Islet of Langerhans (tissue), 1 donor: ENCODE measurements around the gene SINHCAF.
A peak's percentile ranks its signal among the peaks of the same experiment; 100 is the strongest.
"Not testable (repeated sequence)": the region's sequence is repeated elsewhere in the genome, so short reads cannot be mapped to it uniquely, and the experiment has no call there.

Experiments used
- FAIRE-seq: peaks from one replicate; lab custom pipeline; 2011; peaks lifted over from hg19 to GRCh38; lab: Jason Lieb, UNC

Gene SINHCAF

GRCh38 chr12:31260840-31261239 is 65.1 kb downstream of the SINHCAF start:
- no peak for FAIRE-seq

GRCh38 chr12:31259136-31259886 is 66.6 kb downstream of the SINHCAF start:
- FAIRE-seq = no peak

DNA sequence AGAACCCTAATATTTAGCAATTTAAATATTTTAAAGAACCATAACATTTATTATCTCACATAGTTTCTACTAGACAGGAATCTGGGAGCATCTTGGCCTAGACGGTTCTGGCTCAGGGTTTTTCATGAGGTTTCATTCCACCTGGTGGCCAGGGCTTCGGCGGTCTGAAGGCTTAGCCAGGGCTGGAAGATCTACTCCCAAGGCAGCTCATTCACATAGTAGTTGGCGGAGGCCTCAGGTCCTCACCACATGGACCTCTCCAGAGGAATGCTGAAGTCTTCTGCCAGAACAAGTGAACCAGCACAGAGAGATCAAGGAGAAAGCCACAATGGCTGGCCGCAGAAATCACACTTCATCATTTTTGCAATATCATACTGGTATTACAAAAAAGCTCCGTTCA is 68.2 kb downstream of the SINHCAF start:
- no peak for FAIRE-seq

DNA sequence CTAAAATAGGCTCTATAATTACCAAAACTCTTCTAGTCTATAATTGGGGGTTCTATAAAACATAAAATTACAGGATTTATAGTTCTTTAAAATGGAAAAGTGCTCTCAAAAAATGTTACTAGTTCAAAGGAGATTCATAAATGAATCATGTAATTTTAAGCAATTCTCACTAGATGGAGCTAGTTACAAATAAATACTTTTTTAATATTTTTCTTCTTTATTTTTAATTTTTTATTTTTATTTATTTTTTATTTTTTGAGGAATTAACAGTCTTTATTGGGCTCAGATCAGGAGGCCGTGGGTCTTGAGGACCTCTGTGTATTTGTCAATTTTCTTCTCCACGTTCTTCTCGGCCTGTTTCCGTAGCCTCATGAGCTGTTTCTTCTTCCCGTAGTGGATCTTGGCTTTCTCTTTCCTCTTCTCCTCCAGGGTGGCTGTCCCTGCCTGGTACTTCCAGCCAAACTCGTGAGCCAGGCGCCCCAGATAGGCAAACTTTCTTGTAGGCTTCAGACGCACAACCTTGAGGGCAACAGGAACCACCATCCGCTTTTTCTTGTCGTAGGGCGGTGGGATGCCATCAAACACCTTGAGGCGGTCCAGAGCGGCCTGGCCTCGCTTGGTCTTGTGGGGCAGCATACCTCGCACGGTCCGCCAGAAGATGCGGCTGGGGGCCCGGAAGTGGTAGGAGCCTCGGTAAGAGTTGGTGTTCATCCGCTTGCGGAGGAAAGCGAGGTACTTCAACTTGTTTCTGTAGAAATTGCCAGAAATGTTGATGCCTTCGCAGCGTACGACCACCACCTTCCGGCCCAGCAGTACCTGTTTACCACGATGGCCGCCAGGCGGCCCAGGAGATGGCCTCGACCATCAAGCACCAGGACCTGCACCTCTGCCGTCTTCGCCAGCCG is 74.0 kb downstream of the SINHCAF start:
- peak; percentile 99 for FAIRE-seq

DNA sequence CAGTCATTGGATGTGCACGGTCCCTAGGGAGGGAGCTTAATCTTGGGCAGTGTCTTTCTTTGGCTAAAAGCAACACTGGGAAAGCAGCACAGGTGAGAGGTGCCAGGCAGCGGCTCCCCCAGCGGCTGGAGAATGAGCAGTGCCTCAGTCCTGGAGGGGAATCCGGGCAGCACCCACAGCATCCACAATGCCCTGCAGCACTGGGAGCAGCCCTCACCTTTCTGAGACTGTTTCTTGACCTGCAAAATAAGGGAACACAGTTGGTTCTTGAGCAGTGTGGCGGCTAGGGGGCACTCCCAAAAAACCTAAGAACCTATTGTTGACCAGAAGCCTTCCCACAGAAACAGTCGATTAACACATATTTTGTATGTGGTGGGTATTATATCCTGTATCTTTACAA is 75.8 kb downstream of the SINHCAF start:
- no peak for FAIRE-seq

GRCh38 chr12:31249356-31249755 is 76.6 kb downstream of the SINHCAF start:
- no peak for FAIRE-seq

DNA sequence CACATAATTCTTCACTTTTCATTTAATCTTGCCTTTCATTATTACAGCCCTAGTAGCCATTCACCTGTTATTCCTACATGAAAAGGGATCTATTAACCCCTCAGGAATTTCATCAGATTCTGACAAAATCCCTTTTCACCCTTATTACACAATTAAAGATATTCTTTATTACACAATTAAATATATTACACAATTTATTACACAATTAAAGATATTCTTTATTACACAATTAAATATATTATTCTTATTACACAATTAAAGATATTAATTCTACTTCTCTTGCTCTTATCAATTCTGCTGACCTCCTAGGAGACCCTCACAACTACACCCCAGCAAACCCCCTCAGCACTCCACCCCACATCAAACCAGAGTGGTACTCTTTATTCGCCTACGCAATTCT is 77.1 kb downstream of the SINHCAF start:
- FAIRE-seq = no peak

GRCh38 chr12:31248337-31248736 is 77.6 kb downstream of the SINHCAF start:
- no peak for FAIRE-seq

DNA sequence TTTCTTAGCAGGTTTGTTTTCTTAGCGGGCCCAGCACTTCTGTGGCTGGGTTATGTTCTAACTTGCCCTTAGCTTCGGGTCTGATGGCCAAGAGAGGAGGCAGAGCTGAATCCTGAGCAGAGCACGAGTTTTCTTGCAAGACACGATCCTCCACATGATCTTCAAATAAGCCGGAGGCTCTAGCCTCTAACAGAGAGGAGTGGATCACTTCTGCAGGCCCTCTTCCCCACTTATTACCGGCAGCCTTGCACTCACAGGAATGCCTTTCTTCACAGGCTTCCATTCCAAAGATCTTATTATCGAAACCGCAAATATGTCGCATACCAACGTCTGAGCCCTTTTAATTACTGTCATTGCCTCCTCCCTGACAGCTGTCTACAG is 79.5 kb downstream of the SINHCAF start:
- FAIRE-seq = no peak

GRCh38 chr12:31245822-31246469 is 80.0 kb downstream of the SINHCAF start:
- FAIRE-seq = no peak

- FAIRE-seq = not testable (repeated sequence)
Measured at GRCh38 chr12:31242418-31242817, 83.5 kb downstream of the SINHCAF start.

DNA sequence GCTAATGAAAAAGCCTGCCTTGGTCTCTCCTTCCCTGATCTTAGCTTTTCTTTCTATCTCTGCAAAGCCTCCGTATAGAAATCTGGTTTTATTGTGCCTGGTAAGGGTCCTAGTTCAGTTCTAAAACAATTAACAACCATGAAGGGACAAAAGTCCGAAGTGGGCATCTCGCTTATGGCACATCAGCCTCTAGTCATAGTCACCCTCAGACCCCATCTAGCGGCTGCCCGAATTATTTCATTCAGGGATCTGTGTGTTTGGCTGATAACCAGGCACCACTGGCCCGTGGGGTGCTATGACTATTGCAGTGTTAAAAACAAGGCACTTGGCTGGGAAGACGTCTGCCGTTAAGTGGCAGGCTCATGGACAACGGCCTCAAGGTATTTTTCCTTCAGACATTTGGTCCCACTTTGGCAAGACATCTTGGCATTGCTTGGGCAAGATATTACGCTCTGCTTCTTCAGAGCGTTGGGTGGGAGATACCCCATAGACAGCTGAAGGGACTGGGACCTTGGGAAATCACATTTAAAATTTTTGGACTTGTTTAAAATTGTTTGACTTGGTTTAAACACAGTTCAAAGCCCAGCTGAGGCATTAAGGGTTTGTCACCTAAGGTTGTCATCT is 87.1 kb downstream of the SINHCAF start:
- peak; percentile 5 for FAIRE-seq

DNA sequence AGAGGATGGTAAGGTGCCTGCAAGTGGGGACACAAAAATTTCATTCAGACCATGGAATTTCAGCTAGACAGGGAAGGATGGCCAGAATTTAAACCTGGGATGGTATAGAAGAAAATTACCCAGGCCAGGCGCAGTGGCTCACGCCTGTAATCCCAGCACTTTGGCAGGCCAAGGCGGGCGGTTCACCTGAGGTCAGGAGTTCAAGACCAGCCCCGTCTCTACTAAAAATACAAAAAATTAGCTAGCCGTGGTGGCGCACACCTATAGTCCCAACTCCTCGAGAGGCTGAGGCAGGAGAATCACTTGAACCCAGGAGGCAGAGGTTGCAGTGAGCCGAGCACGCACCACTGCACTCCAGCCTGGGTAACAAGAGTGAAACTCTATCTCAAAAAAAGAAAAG is 87.6 kb downstream of the SINHCAF start:
- not testable (repeated sequence) for FAIRE-seq

GRCh38 chr12:31236998-31237637 is 88.8 kb downstream of the SINHCAF start:
- FAIRE-seq = no peak

DNA sequence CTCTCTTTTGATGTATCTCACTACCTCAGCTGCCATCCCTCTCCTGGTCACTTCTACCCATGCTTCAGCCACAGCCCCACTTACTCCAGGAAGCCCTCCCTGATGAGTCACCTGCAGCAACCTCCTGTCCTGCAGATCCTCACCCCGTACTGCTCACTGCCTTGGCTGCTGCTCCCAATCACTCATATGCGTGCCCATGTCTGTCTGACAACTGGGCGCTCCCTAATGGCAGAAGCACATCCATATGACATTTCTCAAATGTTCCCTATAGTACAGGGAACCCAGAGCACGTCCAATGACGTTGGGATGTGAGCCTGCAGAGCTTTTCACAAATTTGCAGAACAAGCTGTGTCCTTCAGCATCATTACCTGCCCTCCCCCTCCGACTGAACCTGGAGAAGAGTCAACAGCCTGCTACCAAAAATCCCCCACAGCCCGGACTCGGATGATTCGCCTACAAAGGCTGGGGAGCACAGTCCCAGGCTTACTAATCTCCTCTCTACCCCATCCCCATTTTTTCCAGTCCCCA is 90.0 kb downstream of the SINHCAF start:
- FAIRE-seq = no peak

DNA sequence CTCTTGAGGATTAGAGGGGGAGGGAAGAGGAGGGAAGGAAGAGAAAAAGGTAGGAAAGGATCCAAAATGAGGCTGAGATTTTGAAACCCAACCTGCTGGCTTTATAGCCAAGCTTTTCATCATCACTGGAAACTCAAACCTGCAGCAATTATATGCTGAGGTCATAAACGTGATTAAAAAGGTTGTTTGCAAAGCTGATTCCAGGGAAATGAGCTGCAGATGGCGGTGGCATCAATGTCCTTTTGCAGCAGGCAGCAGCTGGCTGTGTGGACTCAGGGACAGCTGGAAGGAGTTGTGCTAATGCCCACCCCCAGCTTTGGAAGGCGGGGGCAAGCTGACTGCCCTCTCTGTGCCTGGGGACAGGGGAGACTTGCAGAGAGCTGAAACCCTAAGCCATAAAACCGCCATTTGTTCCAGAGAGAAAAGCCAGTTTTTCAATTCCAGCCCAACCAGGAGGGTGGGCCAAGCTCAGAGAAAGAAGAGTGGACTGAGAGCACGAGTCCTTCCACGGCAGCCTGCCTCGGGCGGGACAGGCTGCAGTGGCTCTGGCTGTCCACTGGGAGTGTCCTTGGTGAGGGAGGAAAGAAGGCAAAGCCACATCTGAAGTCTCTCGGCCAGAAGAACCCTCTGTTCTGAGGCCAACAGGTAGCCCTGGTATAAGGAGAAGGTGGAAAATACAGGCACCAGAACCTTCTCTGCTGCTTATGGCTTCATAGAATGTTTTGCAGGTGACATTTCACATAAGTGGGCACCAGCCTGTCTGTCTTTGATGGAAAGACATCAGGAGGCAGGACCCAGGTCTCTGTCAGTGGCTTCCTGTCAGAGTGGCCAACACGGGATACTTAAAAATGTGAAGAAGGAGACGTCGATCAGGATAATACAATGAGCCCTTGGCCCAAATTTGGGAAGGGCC is 90.7 kb downstream of the SINHCAF start:
- peak; percentile 65 for FAIRE-seq

DNA sequence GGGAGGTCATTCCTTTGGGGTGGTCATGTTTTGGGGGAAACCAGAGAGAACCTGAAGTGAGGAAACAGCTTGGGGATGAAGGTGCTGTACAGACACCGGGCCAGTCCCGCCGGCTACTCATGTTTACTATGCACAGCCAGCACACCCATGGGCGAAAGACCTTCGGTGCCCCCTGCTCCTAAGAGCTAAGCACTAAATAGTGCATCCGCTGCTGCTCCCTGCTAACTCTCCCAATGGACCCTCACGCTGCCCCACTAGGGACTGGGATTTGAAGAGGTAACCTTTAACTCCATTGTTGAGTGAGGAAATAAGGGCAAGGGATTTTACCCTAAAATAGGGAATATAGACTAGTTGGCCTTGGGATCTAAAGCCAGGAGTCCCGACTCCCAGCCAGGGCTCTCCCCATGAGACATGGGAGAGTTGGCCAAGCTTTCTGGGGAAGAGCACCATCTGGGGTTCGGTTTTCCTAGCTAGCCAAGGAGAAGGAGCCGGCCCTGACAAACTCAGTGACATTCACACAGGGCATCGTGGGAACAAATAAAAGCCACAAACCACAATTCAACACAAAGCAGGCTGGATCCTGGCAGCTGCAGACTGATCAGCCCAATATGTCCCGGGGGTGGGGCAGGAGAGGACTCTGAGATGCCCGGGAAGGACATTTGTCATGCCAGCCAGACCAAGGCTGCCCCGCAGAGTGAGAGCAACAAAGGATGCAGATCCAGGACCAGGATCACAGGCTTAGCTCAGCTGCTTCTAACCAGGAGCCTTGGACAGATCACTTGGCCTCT is 91.7 kb downstream of the SINHCAF start:
- no peak for FAIRE-seq

GRCh38 chr12:31233061-31233730 is 92.8 kb downstream of the SINHCAF start:
- FAIRE-seq = no peak

DNA sequence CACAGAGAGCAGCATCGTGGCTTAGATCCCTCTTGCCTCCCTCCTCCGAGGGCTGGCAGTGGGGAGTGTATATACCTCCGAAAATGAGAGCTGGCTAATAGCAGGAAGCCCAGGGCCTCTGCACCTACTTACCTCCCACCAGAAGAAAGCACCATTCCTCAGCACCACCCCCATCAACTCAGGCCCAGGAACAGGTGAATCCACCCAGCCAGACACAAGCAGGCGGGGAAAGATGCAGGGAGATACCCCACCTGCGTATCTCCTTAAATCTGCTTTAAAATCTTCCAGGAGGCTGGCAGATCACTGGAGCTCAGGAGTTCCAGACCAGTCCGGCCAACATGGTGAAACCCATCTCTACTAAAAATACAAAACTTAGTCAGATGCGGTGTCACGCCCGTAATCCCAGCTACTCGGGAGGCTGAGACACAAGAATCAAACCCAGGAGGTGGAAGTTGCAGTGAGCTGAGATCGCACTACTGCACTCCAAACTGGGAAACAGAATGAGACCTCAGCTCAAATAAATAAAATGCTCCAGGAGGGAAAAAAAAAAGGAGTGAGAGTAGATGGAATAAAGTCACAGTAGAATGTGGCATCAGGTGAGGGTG is 93.5 kb downstream of the SINHCAF start:
- no peak for FAIRE-seq
